ENCODE data around the gene NAP1L4. TPM values are rescaled to one million over a fixed set of nuclear protein-coding genes. Genes with fewer than 3 reads are reported as not detected.

NAP1L4 gene
- total RNA-seq, 2 donors from 2014 or later, result 198 to 206 TPM

DNA sequence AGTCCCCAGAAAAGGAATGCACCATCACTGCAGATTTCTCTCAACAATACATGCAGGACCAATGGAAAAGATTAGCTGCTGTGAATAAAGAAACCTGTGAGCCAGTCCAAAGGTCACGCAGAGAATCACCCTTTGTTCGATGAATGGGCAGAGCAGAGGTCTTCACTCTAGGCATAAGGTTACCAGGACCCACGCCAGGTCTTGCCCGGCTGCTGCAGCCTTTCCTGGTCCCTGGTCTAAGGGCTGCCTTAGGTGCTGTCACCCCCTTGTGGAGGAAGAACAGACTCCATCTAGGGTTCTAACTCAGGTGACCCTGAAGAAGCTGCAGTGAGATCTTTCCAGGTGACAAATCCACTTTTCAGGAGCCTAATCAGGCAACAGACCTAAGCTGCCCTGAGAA lies 29.0 kb upstream of the NAP1L4 start:
- 77 to 80% methylated on average over 4 of the region's 4 CpGs for WGBS, 2 experiments (ENCODE audit: insufficient coverage in 1 of 2, insufficient read length in 1 of 2)
- no peaks in the 10 kb centered on the region for H3K9me3 Mint-ChIP-seq
- TF ChIP-seq, protein P1, sequence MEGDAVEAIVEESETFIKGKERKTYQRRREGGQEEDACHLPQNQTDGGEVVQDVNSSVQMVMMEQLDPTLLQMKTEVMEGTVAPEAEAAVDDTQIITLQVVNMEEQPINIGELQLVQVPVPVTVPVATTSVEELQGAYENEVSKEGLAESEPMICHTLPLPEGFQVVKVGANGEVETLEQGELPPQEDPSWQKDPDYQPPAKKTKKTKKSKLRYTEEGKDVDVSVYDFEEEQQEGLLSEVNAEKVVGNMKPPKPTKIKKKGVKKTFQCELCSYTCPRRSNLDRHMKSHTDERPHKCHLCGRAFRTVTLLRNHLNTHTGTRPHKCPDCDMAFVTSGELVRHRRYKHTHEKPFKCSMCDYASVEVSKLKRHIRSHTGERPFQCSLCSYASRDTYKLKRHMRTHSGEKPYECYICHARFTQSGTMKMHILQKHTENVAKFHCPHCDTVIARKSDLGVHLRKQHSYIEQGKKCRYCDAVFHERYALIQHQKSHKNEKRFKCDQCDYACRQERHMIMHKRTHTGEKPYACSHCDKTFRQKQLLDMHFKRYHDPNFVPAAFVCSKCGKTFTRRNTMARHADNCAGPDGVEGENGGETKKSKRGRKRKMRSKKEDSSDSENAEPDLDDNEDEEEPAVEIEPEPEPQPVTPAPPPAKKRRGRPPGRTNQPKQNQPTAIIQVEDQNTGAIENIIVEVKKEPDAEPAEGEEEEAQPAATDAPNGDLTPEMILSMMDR (conservative IDR thresholded peaks at IDR 0.05), result peak; percentile 85

DNA sequence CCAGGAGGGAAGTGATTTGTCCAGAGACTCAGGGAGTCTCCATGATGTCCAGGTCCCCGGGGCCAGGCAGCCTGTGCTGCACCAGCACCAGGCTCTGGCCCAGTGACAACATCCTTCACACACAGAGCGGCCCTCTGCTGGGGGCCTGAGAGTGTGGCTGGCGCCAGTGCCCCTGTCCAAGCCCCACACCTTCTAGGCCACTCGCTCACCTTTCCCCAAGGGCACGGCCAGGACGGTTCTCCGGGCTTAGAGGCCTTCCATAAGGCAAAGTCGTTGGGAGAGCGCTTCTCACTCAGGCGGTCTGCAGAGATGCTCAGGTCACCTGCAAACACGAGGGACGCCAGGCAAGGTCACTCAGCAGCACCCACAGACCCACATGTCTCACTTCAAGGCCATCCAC lies 27.9 kb upstream of the NAP1L4 start:
- Mint-ChIP-seq H3K4me1 (no peaks in the 10 kb centered on the region), H3K27me3 (ENCODE audit: insufficient read depth) (no peaks in the 10 kb centered on the region), H3K9me3 (no peaks in the 10 kb centered on the region), H3K36me3 (ENCODE audit: low read depth) (peaks cover 70% of the 10 kb centered on the region), H3K27ac (peak overlapping the region; percentile 52), H3K4me3 (no peak overlapping the region)
- H3K4me3 ChIP-seq (ENCODE audit: low read length), result no peak overlapping the region
- H3K27me3 ChIP-seq (ENCODE audit: control insufficient read depth, insufficient read depth, low read length, poor library complexity, severe bottlenecking), result no peaks in the 10 kb centered on the region
- 94 to 98% methylated on average over 6 to 12 of the region's 12 CpGs for WGBS, 2 experiments (ENCODE audit: insufficient coverage in 1 of 2, insufficient read length in 1 of 2)
- DNase-seq, result no peak
- H3K4me1 ChIP-seq (ENCODE audit: control insufficient read depth, insufficient read depth, low read length), result no peaks in the 10 kb centered on the region
- no peak overlapping the region for H3K27ac ChIP-seq (ENCODE audit: low read depth, low read length)
- no peaks in the 10 kb centered on the region for H3K9me3 ChIP-seq (ENCODE audit: control insufficient read depth, low read length)
- no peak overlapping the region for H3K9ac ChIP-seq (ENCODE audit: extremely low read depth, low read length, poor library complexity, severe bottlenecking)
- TF ChIP-seq, protein P1 (conservative IDR thresholded peaks at IDR 0.05), result no peak
- H3K36me3 ChIP-seq (ENCODE audit: control insufficient read depth, insufficient read depth, low read length), result peaks cover 81% of the 10 kb centered on the region

More for the DNA sequence above, 29.0 kb upstream of the NAP1L4 start:
- H3K4me1 ChIP-seq (ENCODE audit: control insufficient read depth, insufficient read depth, low read length), result no peaks in the 10 kb centered on the region
- Mint-ChIP-seq H3K27ac (no peak overlapping the region), H3K4me3 (no peak overlapping the region), H3K27me3 (ENCODE audit: insufficient read depth) (no peaks in the 10 kb centered on the region), H3K36me3 (ENCODE audit: low read depth) (peaks cover 70% of the 10 kb centered on the region), H3K4me1 (no peaks in the 10 kb centered on the region)
- H3K9ac ChIP-seq (ENCODE audit: extremely low read depth, low read length, poor library complexity, severe bottlenecking), result no peak overlapping the region
- no peaks in the 10 kb centered on the region for H3K9me3 ChIP-seq (ENCODE audit: control insufficient read depth, low read length)
- no peak overlapping the region for H3K4me3 ChIP-seq (ENCODE audit: low read length)
- peak; percentile 89 for DNase-seq
- peaks cover 78% of the 10 kb centered on the region for H3K36me3 ChIP-seq (ENCODE audit: control insufficient read depth, insufficient read depth, low read length)
- no peaks in the 10 kb centered on the region for H3K27me3 ChIP-seq (ENCODE audit: control insufficient read depth, insufficient read depth, low read length, poor library complexity, severe bottlenecking)
- no peak overlapping the region for H3K27ac ChIP-seq (ENCODE audit: low read depth, low read length)

DNA sequence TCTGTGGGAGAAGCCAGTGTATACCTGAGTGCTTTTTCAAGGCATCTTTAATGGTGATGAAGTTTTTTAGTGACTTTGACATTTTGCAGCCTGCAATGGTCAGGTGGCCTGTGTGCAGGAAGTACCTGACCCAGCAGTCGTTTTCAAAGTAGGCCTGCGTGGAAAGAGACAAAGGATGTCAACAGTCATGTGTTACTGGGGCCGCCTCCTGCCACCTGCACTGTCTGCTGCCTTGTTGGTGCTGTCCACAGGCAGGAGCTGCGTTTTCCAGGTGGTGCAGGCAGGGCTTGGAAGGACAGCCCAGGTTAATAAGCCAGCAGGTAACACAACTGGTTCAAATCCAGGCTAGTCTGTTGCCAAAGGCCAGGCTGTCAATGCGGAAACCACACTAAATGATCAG lies 26.5 kb upstream of the NAP1L4 start:
- H3K27me3 Mint-ChIP-seq (ENCODE audit: insufficient read depth), result no peaks in the 10 kb centered on the region
- Histone ChIP-seq H3K27ac (ENCODE audit: low read depth, low read length) (no peak overlapping the region), H3K4me3 (ENCODE audit: low read length) (no peak overlapping the region), H3K4me1 (ENCODE audit: control insufficient read depth, insufficient read depth, low read length) (no peaks in the 10 kb centered on the region), H3K27me3 (ENCODE audit: control insufficient read depth, insufficient read depth, low read length, poor library complexity, severe bottlenecking) (no peaks in the 10 kb centered on the region), H3K9me3 (ENCODE audit: control insufficient read depth, low read length) (no peaks in the 10 kb centered on the region), H3K9ac (ENCODE audit: extremely low read depth, low read length, poor library complexity, severe bottlenecking) (no peak overlapping the region), H3K36me3 (ENCODE audit: control insufficient read depth, insufficient read depth, low read length) (peaks cover 89% of the 10 kb centered on the region)
- DNase-seq, result no peak
- H3K27ac Mint-ChIP-seq, result no peak overlapping the region
- H3K9me3 Mint-ChIP-seq, result no peaks in the 10 kb centered on the region
- H3K4me3 Mint-ChIP-seq, result no peak overlapping the region
- 94 to 100% methylated on average over 4 to 5 of the region's 5 CpGs for WGBS, 2 experiments (ENCODE audit: insufficient coverage in 1 of 2, insufficient read length in 1 of 2)
- H3K4me1 Mint-ChIP-seq, result no peaks in the 10 kb centered on the region
- peaks cover 69% of the 10 kb centered on the region for H3K36me3 Mint-ChIP-seq (ENCODE audit: low read depth)
- TF ChIP-seq, protein P1 (conservative IDR thresholded peaks at IDR 0.05), result no peak
